ENCODE measurements around the gene SRGAP1.

The SRGAP1 gene

DNA sequence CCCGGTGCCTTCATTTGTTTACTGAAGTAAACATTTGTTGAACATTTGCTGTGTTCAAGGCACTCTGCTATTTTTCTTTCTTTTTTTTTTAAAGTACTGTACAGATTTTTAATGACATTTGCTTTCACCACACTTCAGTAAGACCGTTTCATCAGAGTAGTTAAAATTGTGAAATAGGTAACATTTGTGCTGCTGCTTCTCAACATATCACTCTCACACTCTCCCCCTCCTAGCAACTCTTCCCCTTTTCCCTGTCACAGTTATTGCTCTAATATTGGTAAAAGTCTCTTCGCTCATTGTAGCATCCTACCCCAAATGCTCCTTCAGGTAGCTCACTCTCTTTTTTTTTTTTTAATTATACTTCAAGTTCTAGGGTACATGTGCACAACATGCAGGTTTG, 49.6 kb downstream of the SRGAP1 start:
- TF ChIP-seq, protein P1, sequence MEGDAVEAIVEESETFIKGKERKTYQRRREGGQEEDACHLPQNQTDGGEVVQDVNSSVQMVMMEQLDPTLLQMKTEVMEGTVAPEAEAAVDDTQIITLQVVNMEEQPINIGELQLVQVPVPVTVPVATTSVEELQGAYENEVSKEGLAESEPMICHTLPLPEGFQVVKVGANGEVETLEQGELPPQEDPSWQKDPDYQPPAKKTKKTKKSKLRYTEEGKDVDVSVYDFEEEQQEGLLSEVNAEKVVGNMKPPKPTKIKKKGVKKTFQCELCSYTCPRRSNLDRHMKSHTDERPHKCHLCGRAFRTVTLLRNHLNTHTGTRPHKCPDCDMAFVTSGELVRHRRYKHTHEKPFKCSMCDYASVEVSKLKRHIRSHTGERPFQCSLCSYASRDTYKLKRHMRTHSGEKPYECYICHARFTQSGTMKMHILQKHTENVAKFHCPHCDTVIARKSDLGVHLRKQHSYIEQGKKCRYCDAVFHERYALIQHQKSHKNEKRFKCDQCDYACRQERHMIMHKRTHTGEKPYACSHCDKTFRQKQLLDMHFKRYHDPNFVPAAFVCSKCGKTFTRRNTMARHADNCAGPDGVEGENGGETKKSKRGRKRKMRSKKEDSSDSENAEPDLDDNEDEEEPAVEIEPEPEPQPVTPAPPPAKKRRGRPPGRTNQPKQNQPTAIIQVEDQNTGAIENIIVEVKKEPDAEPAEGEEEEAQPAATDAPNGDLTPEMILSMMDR (IDR thresholded peaks at IDR 0.05; ENCODE audit: low read depth, low read length, missing control alignments) = no peak
- H3K4me3 ChIP-seq (ENCODE audit: low read depth, low read length) = no peak overlapping the region
- DNase-seq (ENCODE audit: low read depth) = no peak

DNA sequence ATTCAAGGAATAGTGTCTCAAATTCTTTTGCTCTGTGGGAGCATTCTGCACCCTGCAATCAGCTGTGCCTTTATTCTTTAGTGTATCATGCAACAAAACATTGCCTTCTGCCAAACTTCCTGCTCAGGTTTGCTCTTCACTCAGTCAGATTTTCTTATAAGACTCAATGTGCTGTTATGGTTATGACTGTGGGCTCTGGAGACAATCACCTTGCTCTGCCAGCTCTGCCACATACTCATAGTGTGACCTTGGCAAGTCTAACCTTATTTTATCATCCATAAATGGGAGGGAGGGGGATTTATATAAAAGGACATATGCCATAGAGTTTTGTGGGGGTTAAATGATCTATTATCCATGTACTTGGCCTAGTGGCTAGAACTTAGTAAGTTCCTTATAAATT, 51.3 kb downstream of the SRGAP1 start:
- DNase-seq (ENCODE audit: low read depth) = no peak
- no peak overlapping the region for H3K4me3 ChIP-seq (ENCODE audit: low read depth, low read length)
- TF ChIP-seq, protein P1 (IDR thresholded peaks at IDR 0.05; ENCODE audit: low read depth, low read length, missing control alignments) = no peak

DNA sequence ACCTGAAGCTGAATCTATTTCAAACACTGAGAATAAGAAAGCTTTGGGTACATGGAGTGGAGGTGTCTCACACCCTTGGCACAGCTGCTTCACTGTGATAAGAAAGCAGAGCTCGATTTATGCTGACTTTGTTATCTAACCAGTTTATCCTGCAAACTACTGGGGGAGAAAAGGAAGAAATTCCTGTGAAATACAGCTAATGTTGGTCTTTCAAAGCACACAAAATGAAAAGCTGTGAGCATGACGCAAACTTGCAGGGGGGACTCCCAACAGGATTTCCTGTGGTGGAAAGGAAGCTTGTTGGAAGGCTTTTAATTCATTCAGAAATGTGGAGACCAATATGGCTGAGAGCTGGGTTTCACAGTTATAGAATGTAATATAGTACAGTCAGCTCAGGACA, 53.4 kb downstream of the SRGAP1 start:
- TF ChIP-seq, protein P1 (IDR thresholded peaks at IDR 0.05; ENCODE audit: low read depth, low read length, missing control alignments) = no peak
- H3K4me3 ChIP-seq (ENCODE audit: low read depth, low read length) = no peak overlapping the region
- no peak for DNase-seq (ENCODE audit: low read depth)

DNA sequence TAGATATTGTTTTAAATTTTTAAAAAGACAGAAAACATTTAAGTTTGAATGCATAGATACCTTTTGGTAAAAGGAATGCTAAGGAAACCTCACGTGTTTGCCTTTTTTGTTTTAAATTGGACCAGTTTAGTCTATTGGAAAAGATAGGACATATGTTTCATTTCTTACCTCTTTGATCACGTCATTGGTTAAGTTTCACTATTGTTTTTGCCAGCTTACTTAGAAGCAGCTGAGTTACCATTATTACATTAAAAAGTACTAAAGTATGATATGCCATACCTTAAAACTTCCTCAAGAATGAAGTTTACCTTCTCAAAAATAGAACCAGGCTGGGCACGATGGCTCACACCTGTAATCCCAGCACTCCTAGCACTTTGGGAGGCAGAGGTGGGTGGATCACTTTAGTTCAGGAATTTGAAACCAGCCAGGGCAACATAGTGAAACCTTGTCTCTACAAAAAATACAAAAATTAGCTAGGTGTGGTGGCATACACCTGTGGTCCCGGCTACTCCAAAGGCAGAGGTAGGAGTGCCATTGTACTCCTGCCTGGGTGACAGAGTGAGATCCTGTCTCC, 54.4 kb downstream of the SRGAP1 start:
- H3K4me3 ChIP-seq (ENCODE audit: low read depth, low read length) = no peak overlapping the region
- TF ChIP-seq, protein P1 (IDR thresholded peaks at IDR 0.05; ENCODE audit: low read depth, low read length, missing control alignments) = no peak
- DNase-seq (ENCODE audit: low read depth) = no peak

DNA sequence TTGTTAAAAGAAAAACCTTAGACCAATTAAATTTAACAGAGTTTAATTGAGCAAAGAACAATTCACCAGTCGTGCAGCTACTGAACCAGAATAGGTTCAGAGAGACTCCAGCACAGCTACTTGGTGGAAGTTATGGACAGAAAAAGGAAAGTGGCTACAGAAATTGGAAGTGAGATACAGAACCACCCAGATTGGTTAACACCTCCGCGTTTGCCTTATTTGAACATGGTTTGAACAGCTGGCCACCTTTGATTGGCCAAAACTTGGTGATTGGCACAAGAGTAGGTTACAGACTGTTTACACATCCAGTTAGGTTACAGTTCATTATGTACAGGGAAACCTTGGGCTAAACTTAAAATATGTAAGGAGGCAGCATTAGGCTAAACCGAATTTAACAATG, 54.9 kb downstream of the SRGAP1 start:
- TF ChIP-seq, protein P1 (IDR thresholded peaks at IDR 0.05; ENCODE audit: low read depth, low read length, missing control alignments) = no peak
- DNase-seq (ENCODE audit: low read depth) = no peak
- H3K4me3 ChIP-seq (ENCODE audit: low read depth, low read length) = no peak overlapping the region

DNA sequence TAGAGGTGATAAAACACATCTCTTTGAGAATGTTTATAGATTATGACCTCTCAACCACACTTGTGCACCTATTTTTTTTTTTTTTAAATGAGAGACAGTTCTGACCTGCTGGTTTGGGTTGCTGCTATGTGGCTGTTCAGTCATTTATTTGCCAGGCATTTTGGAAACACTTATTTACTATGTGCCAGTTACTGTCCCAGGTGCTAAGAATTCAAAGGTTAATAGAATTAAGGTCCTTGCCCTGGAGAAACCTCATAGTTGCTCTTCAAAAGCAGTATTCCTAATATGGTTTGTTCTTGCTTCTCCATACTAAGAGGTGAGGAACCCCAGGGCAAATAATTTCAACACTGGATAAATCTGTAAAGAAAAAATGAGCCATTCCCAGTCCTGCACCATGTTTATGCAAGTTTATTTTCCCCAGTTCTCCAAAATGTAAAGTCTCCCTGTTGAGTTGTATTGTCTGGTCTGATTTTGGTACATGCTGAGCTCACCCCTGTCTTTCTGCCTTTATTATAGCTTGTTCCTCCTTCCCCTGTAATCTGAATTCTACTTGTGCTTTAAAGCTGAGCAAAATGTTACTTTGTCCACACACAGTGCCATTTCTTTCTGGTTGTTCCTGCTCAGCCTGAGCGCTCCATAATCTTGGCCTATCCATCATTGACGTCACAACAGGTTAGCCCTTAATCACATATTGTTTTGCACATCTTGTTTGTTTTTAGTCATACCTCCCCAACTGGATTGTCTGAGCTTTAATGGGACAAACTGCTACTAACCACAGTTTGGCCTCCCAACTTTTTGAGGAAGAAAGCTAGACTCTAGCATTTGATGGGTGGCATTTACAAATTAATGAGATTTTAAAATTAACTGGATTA, 56.7 kb downstream of the SRGAP1 start:
- TF ChIP-seq, protein P1 (IDR thresholded peaks at IDR 0.05; ENCODE audit: low read depth, low read length, missing control alignments) = no peak
- H3K4me3 ChIP-seq (ENCODE audit: low read depth, low read length) = no peak overlapping the region
- DNase-seq (ENCODE audit: low read depth) = no peak
